GM12878 (cell line): Measurements from ENCODE around the gene CYB5B. TPM values are rescaled to one million over a fixed set of nuclear protein-coding genes. Genes with fewer than 3 reads are reported as not detected.

ENCODE experiments used
- ATAC-seq: fragments of 200-7000 bp; cut with Tn5 transposase; 3 replicates; pipeline ENCODE4 v1.9.1; 2020; ENCODE audit warnings: mild to moderate bottlenecking, moderate library complexity
- BruUV-seq: library from RNA; stranded (reverse); fragments of 400-500 nt; replicated peaks from 2 replicates; lab custom pipeline; 2021; lab: Mats Ljungman, UMichigan
- CTCF ChIA-PET: fragments of 300-600 bp; sonication (Branson Sonifier 250); formaldehyde crosslinking; extraction: SDS; loops from one replicate; lab custom pipeline; 2021; ENCODE audit warnings: inconsistent platforms; lab: Yijun Ruan, JAX
- POLR2A ChIA-PET: fragments of 350-600 bp; formaldehyde crosslinking; extraction: SDS; loops from one replicate; lab custom pipeline; 2021; ENCODE audit warnings: inconsistent platforms; lab: Charles Lee
- RAD21 ChIA-PET: fragments of 300-600 bp; sonication (Branson Sonifier 250); formaldehyde crosslinking; loops from one replicate; lab custom pipeline; 2023; ENCODE audit warnings: antibody characterized with exemption; ENCODE audit not compliant: unreplicated experiment; lab: Charles Lee
- SMC1A ChIA-PET: fragments of 300-600 bp; sonication (Branson Sonifier 250); formaldehyde crosslinking; loops from one replicate; lab custom pipeline; 2023; ENCODE audit not compliant: unreplicated experiment, uncharacterized antibody; lab: Charles Lee
- DNase-seq: peaks from one replicate; pipeline ENCODE4 v3.0.0-alpha.2; 2011; ENCODE audit warnings: low read depth, low spot score
- FAIRE-seq: peaks from 3 replicates; lab custom pipeline; 2011; peaks lifted over from hg19 to GRCh38; lab: Jason Lieb, UNC
- H2AFZ ChIP-seq: 2 replicates; pipeline ENCODE4 v1.6.0; 2011; ENCODE audit warnings: low read depth, low read length, control low read depth; ENCODE audit not compliant: control insufficient read depth
- H3K27ac ChIP-seq: 2 replicates; pipeline ENCODE4 v1.5.1; 2011; ENCODE audit warnings: control low read depth; ENCODE audit not compliant: control insufficient read depth, insufficient read depth
- H3K27me3 ChIP-seq, 2 experiments: replicated peaks in 1 of 2; 2 replicates each; pipeline versions ENCODE4 v1.6.0 to v1.6.1; 2011; ENCODE audit warnings: low read length in 1 of 2; ENCODE audit not compliant: control insufficient read depth in 2 of 2, insufficient read depth in 2 of 2
- H3K36me3 ChIP-seq, 2 experiments: 2 replicates each; pipeline ENCODE4 v1.5.1; 2011; ENCODE audit warnings: low read length in 1 of 2; ENCODE audit not compliant: control insufficient read depth in 2 of 2, insufficient read depth in 2 of 2
- H3K4me1 ChIP-seq: 2 replicates; pipeline ENCODE4 v1.6.1; 2011; ENCODE audit warnings: mild to moderate bottlenecking, low read length, moderate library complexity, mixed read lengths; ENCODE audit not compliant: control insufficient read depth, insufficient read depth
- H3K4me2 ChIP-seq: 2 replicates; pipeline ENCODE4 v1.6.0; 2011; ENCODE audit warnings: control low read depth; ENCODE audit not compliant: control insufficient read depth, insufficient read depth
- H3K4me3 ChIP-seq: fragments of 200-600 bp; sonication (generic); 2 replicates; pipeline ENCODE4 v1.5.1; 2016
- H3K79me2 ChIP-seq: 2 replicates; pipeline ENCODE4 v1.6.0; 2011; ENCODE audit warnings: low read length; ENCODE audit not compliant: control insufficient read depth, insufficient read depth
- H3K9ac ChIP-seq: 2 replicates; pipeline ENCODE4 v1.8.0; 2011; ENCODE audit warnings: low read length, control low read depth, mixed read lengths; ENCODE audit not compliant: control insufficient read depth, insufficient read depth
- H3K9me3 ChIP-seq: replicated peaks from 3 replicates; pipeline ENCODE4 v1.5.1; 2011; ENCODE audit warnings: mild to moderate bottlenecking, low read length; ENCODE audit not compliant: control insufficient read depth, insufficient read depth
- H4K20me1 ChIP-seq: 2 replicates; pipeline ENCODE4 v1.6.0; 2011; ENCODE audit not compliant: control insufficient read depth, insufficient read depth
- ELK1 ChIP-seq: IDR thresholded peaks from 2 replicates; pipeline ENCODE4 v1.6.1; 2012; ENCODE audit warnings: low read depth, low read length, improper control_type of control experiment
- FOXM1 ChIP-seq: IDR thresholded peaks from 2 replicates; pipeline ENCODE4 v1.6.1; 2012; ENCODE audit warnings: low read depth, mild to moderate bottlenecking, inconsistent platforms, low read length, moderate library complexity
- HDAC2 ChIP-seq: fragments of 200-600 bp; sonication (generic); IDR thresholded peaks from 2 replicates; pipeline ENCODE4 v1.6.1; 2017
- IKZF1 ChIP-seq: fragments of 450-650 bp; conservative IDR thresholded peaks from 2 replicates; pipeline ENCODE4 v1.6.1; 2017; ENCODE audit warnings: antibody characterized with exemption, mild to moderate bottlenecking
- IRF4 ChIP-seq: IDR thresholded peaks from 2 replicates; pipeline ENCODE4 v1.6.1; 2011; ENCODE audit warnings: low read depth, low read length
- JUND ChIP-seq: IDR thresholded peaks from 2 replicates; pipeline ENCODE4 v1.6.1; 2012; ENCODE audit warnings: low read depth, mild to moderate bottlenecking, low read length, improper control_type of control experiment, moderate library complexity
- MTA2 ChIP-seq: fragments of 450-650 bp; IDR thresholded peaks from 2 replicates; pipeline ENCODE4 v1.6.1; 2016; ENCODE audit warnings: low read depth, mild to moderate bottlenecking, moderate library complexity
- MYB ChIP-seq: fragments of 150-350 bp; IDR thresholded peaks from 2 replicates; pipeline ENCODE4 v1.6.1; 2014; ENCODE audit warnings: mild to moderate bottlenecking, low read depth, low read length, borderline replicate concordance
- MYC ChIP-seq: IDR thresholded peaks from 2 replicates; pipeline ENCODE4 v1.6.1; 2011; ENCODE audit warnings: mild to moderate bottlenecking, low read length, moderate library complexity, inconsistent platforms; ENCODE audit not compliant: insufficient read depth, insufficient replicate concordance, insufficient read length, severe bottlenecking
- NR2C1 ChIP-seq: fragments of 450-650 bp; IDR thresholded peaks from 2 replicates; pipeline ENCODE4 v1.6.1; 2017; ENCODE audit warnings: antibody characterized with exemption, mild to moderate bottlenecking, moderate library complexity
- PAX8 ChIP-seq: fragments of 450-650 bp; IDR thresholded peaks from 2 replicates; pipeline ENCODE4 v1.6.1; 2017; ENCODE audit warnings: mild to moderate bottlenecking, moderate library complexity
- RAD21 ChIP-seq: IDR thresholded peaks from 2 replicates; pipeline ENCODE4 v1.6.1; 2011; ENCODE audit warnings: mild to moderate bottlenecking, low read depth, low read length, moderate library complexity; ENCODE audit not compliant: insufficient read depth
- RAD51 ChIP-seq: fragments of 450-650 bp; IDR thresholded peaks from 2 replicates; pipeline ENCODE4 v1.6.1; 2016; ENCODE audit warnings: moderate library complexity, mild to moderate bottlenecking, inconsistent platforms
- RB1 ChIP-seq: fragments of 450-650 bp; formaldehyde crosslinking; IDR thresholded peaks from 2 replicates; pipeline ENCODE4 v1.6.1; 2017; ENCODE audit warnings: mild to moderate bottlenecking, borderline replicate concordance
- SMARCA5 ChIP-seq: fragments of 450-650 bp; IDR thresholded peaks from 2 replicates; pipeline ENCODE4 v1.6.1; 2017; ENCODE audit warnings: mild to moderate bottlenecking
- WGBS: methylation state at CpG from one replicate; pipeline ENCODE4 v1.1.6; 2016; ENCODE audit warnings: low lambda C conversion rate; ENCODE audit not compliant: insufficient replicate concordance, insufficient coverage; ENCODE audit errors: missing lambda C conversion rate; 5-methylcytosine and 5-hydroxymethylcytosine counted together
- in situ Hi-C: fragments of 300-500 bp; cut with MboI; formaldehyde crosslinking; loops from 9 replicates; pipeline ENCODE4 v1.14.3; 2018; ENCODE audit warnings: mixed read lengths
- intact Hi-C: fragments of 100-400 bp; cut with micrococcal nuclease; formaldehyde crosslinking; loops from one replicate; pipeline ENCODE4 v1.14.2; 2022; ENCODE audit not compliant: unreplicated experiment
- polyA plus RNA-seq, 11 experiments: library from polyadenylated mRNA; depleted of rRNA in 4 of 11; unstranded in 6 of 11; stranded (reverse) in 5 of 11; fragments of >200 nt; fragmentation: Nextera tagmentation in 4 of 11; fragmentation: Illumina TruSeq in 1 of 11; extraction: Ambion mirVana in 4 of 11; extraction: Trizol in 1 of 11; gene quantifications; 1 replicate in 1 of 11; 2 replicates in 10 of 11; pipeline versions ENCODE4 v1.2.1 to v1.2.3, GENCODE V29; 2011 to 2016; ENCODE audit warnings: inconsistent platforms in 2 of 11, missing spikeins in 2 of 11, low read depth in 1 of 11
- total RNA-seq, 4 experiments: library from RNA; depleted of rRNA in 3 of 4; stranded (reverse); fragments of >200 nt in 3 of 4; fragmentation: Illumina TruSeq in 1 of 4; extraction: Trizol in 1 of 4; gene quantifications; 2 replicates each; pipeline versions ENCODE4 v1.2.1 to v1.2.3, GENCODE V29; 2013 to 2021

CYB5B gene
- total and polyA plus RNA-seq, 10 of the 15 experiments (the other 5 are each of a cell fraction or from before 2014, with no cell fraction given), result 145 to 305 (median 179) TPM

GRCh38 chr16:69483611-69484010 lies 59.2 kb downstream of the CYB5B start (continued):
- TF ChIP-seq RAD51 (no peak), ELK1 (no peak), HDAC2 (no peak)

- no peaks in the 10 kb centered on the region for H3K36me3 ChIP-seq
- H3K4me1 ChIP-seq, result no peaks in the 10 kb centered on the region
- no peak overlapping the region for H3K4me3 ChIP-seq
- RAD21 ChIA-PET, result interaction anchor here (2.0 kb wide), 1 partner anchor 89 kb away, joined by 5 read pairs; no protein-coding TSS in a partner anchor
- no peaks in the 10 kb centered on the region for H3K9me3 ChIP-seq
- in situ Hi-C loops (no loop called here), intact Hi-C loops (no loop called here)
- H4K20me1 ChIP-seq, result no peaks in the 10 kb centered on the region
- SMC1A ChIA-PET, result interaction anchor here (0.6 to 1.1 kb wide), 2 partner anchors 36 to 98 kb away, joined by 3 read pairs; no protein-coding TSS in a partner anchor
- H3K4me2 ChIP-seq, result no peak overlapping the region
- WGBS, result 70% methylated on average over 2 of the region's 2 CpGs
- H2AFZ ChIP-seq, result no peak overlapping the region
- no TSS peak for BruUV-seq
- ATAC-seq, result no peak
- TF ChIP-seq MYC, result no peak
- no peak for TF ChIP-seq RAD21
- TF ChIP-seq SMARCA5, result no peak
- no peak for TF ChIP-seq JUND
- TF ChIP-seq FOXM1, result no peak
- TF ChIP-seq PAX8, result no peak
- TF ChIP-seq MYB, result no peak
- TF ChIP-seq MTA2, result no peak
- no peak for TF ChIP-seq IRF4
- no peak for TF ChIP-seq IKZF1
- no peak for TF ChIP-seq NR2C1
- TF ChIP-seq RB1, result no peak
- FAIRE-seq, result no peak
- no peak for DNase-seq
- CTCF ChIA-PET, result interaction anchor here (0.7 to 1.6 kb wide), 2 partner anchors 10 to 498 kb away, joined by 3 to 6 read pairs; no protein-coding TSS in a partner anchor
- H3K9ac ChIP-seq, result no peak overlapping the region
- H3K27me3 ChIP-seq, result no peaks in the 10 kb centered on the region
- POLR2A ChIA-PET, result no interaction called here
- H3K79me2 ChIP-seq, result no peaks in the 10 kb centered on the region
- no peak overlapping the region for H3K27ac ChIP-seq
Measured at GRCh38 chr16:69485361-69485760, 60.9 kb downstream of the CYB5B start.
